GM18868 (cell line): ENCODE data around the gene OR10A2.
A peak's percentile ranks its signal among the peaks of the same experiment; 100 is the strongest.
"Not testable (repeated sequence)": the region's sequence is repeated elsewhere in the genome, so short reads cannot be mapped to it uniquely, and the experiment has no call there.

Source experiments
- ATAC-seq: cut with Tn5 transposase; IDR thresholded peaks from one replicate; pipeline ENCODE4 v1.9.1; 2021; ENCODE audit warnings: mild to moderate bottlenecking, moderate library complexity; ENCODE audit not compliant: unreplicated experiment

Gene OR10A2, protein sequence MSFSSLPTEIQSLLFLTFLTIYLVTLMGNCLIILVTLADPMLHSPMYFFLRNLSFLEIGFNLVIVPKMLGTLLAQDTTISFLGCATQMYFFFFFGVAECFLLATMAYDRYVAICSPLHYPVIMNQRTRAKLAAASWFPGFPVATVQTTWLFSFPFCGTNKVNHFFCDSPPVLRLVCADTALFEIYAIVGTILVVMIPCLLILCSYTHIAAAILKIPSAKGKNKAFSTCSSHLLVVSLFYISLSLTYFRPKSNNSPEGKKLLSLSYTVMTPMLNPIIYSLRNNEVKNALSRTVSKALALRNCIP

GRCh38 chr11:6862961-6863360 lies at the start of gene OR10A2:
Gene OR10A2 (plus strand): TSS chr11:6863057. CDS start chr11:6869755, 6,698 bp downstream.
- ATAC-seq = no peak

GRCh38 chr11:6813656-6814055 lies 49.2 kb upstream of the OR10A2 start:
- no peak for ATAC-seq

GRCh38 chr11:6817694-6818093 lies 45.2 kb upstream of the OR10A2 start:
- no peak for ATAC-seq

DNA sequence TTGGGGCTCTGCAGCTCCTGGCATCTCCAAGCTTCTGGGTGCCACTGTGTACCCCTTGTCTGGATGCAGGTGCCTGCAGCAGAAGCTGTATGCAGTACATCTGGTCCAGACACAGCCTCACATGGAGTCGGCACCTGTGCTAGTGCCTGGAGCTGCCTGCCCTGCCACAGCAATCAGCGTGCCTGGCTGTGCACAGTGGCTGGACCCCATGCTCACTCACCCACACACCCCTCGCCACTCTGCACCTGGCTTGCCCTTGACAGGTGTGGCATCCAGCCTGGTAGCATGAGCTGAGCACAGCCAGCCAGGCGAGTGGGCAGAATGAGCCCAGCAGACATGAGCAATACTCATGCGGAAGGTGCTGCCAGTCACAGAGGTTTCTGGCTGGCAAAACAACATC lies 43.9 kb upstream of the OR10A2 start:
- no peak for ATAC-seq

- no peak for ATAC-seq
These were observed 38.6 kb upstream of the OR10A2 start for GRCh38 chr11:6824136-6824823.

GRCh38 chr11:6825231-6825744 lies 37.6 kb upstream of the OR10A2 start:
- no peak for ATAC-seq

GRCh38 chr11:6828103-6828502 lies 34.8 kb upstream of the OR10A2 start:
- no peak for ATAC-seq

GRCh38 chr11:6833356-6833755 lies 29.5 kb upstream of the OR10A2 start:
- ATAC-seq = no peak

- no peak for ATAC-seq
These were observed 28.8 kb upstream of the OR10A2 start for GRCh38 chr11:6834021-6834420.

DNA sequence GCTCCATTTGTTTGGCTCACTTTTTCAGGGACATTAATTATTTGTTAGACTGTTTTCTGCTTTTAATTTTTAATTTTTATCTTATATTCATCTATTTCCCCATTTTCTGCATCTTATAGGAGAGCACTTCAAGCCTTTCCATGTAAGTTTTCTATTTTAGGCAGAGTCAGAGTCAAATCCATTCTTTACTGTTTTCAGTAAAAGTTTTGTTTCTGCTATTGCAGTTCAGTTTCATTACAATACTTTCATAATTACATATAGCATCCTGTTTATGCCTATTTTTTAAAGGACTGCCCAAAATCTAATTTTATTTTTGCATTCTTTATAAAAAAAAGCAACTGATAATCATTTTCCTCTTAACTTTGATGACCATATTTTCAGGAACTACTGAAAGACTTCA lies 21.2 kb upstream of the OR10A2 start:
- peak; percentile 61 for ATAC-seq

- no peak for ATAC-seq
These were observed 19.2 kb upstream of the OR10A2 start for GRCh38 chr11:6843670-6844069.

DNA sequence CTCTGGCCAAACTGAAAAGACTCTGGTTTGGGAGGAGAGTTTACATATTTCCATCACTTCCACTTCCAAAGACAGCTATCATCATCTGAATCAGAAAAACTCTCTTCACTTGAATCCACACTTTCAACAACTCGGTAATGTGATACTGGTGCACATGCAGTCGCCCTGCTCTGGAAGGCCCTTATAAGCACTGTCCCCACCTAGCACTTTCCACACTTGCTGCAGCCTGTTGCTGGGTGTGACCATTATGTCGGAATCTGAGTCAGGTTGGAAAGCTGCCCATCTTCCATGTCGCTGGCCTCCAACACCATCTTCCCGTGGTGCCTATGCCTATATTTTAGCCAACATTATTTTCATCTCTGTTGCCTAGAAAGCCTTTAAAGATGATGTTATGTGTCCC lies 18.5 kb upstream of the OR10A2 start:
- ATAC-seq = no peak

DNA sequence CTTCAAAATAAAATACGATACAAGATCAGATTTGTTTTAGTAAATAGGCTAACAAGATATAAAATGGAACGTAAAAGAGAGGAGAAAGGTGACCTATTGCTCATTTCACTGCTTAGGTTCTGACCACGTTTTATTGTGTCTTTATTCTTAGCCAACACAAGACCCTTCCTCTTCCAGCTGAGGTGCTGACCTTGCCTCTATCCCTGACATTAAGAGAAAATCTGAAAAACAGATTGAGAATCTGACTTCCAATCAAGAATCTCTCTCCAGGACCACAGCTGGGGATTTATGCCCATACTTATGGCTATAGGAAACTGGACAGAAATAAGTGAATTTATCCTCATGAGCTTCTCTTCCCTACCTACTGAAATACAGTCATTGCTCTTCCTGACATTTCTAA lies 17.5 kb upstream of the OR10A2 start, which contains the start of gene OR10A5:
Gene OR10A5, plus strand, starts transcription at position 301 of the 400 bp plus-strand sequence. Its CDS starts 0 bp downstream, at position 301.
- no peak for ATAC-seq

- ATAC-seq = no peak
These were observed 12.3 kb upstream of the OR10A2 start for GRCh38 chr11:6850526-6850925.

GRCh38 chr11:6854801-6855200 lies 8.1 kb upstream of the OR10A2 start:
- ATAC-seq = not testable (repeated sequence)

- no peak for ATAC-seq
These were observed 6.8 kb upstream of the OR10A2 start for GRCh38 chr11:6855971-6856541.

GRCh38 chr11:6856871-6857270 lies 6.0 kb upstream of the OR10A2 start:
- ATAC-seq = peak; percentile 96

- no peak for ATAC-seq
These were observed 1.6 kb downstream of the OR10A2 start for GRCh38 chr11:6864438-6864837.

- no peak for ATAC-seq
These were observed 8.4 kb downstream of the OR10A2 start for GRCh38 chr11:6871278-6871677.

- ATAC-seq = no peak
These were observed 12.9 kb downstream of the OR10A2 start for GRCh38 chr11:6875761-6876160.

DNA sequence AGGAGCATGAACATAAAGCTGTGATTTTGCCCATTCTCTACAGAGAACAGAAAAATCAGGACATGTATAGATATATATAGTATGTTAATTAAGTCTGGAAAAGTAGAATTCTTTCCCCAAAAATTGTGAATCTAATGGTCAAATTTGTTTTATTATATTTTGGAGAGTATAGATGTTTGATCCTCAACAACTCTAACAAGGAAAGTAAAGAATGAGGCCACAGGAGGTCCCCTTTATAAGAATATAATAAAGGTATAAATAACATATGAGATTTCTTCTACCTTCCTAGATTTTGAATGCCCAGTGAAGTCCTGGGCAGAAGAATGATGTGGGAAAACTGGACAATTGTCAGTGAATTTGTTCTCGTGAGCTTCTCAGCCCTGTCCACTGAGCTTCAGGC lies 13.5 kb downstream of the OR10A2 start, which contains the start of gene OR10A4:
Gene OR10A4, plus strand, starts transcription at position 301 of the 400 bp plus-strand sequence. Its CDS starts 23 bp downstream, at position 324.
- ATAC-seq = no peak

DNA sequence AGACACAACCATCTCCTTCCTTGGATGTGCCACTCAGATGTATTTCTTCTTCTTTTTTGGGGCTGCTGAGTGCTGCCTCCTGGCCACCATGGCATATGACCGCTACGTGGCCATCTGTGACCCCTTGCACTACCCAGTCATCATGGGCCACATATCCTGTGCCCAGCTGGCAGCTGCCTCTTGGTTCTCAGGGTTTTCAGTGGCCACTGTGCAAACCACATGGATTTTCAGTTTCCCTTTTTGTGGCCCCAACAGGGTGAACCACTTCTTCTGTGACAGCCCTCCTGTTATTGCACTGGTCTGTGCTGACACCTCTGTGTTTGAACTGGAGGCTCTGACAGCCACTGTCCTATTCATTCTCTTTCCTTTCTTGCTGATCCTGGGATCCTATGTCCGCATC lies 14.1 kb downstream of the OR10A2 start:
- ATAC-seq = no peak
